M059J (cell line): ENCODE results near the gene GCK. TPM values are rescaled to one million over a fixed set of nuclear protein-coding genes. Genes with fewer than 3 reads are reported as not detected.
"Not testable (repeated sequence)": the region's sequence is repeated elsewhere in the genome, so short reads cannot be mapped to it uniquely, and the experiment has no call there.

Experiments
- DNase-seq: peaks from one replicate; pipeline ENCODE4 v3.0.0-alpha.2; 2012; ENCODE audit warnings: low read depth
- total RNA-seq: library from RNA; depleted of rRNA; stranded (reverse); fragments of >200 nt; shearing (Covaris generic); gene quantifications from 2 replicates; pipeline ENCODE4 v1.2.3, GENCODE V29; 2014

Gene GCK
- total RNA-seq, 1 experiment from 2014 or later: not detected

DNA sequence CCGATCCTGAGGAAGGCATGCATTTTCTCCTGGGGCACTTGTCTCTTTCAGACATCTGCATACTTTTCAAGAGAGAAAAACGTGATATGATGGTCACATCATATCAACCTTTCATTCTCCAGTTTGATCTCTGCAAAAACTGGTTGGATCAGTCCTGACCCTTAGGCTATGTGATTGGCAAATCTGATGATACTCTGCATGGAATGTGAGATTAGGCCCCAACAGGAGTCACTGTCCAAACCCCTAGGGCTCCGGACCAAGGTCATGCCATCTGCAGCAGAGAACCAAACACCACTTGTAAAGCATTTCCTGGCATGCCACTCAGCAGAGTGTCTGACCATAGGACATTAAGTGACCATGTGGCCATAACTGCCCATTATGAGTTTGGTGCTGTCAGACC, 8.6 kb downstream of the GCK start:
- no peak for DNase-seq

DNA sequence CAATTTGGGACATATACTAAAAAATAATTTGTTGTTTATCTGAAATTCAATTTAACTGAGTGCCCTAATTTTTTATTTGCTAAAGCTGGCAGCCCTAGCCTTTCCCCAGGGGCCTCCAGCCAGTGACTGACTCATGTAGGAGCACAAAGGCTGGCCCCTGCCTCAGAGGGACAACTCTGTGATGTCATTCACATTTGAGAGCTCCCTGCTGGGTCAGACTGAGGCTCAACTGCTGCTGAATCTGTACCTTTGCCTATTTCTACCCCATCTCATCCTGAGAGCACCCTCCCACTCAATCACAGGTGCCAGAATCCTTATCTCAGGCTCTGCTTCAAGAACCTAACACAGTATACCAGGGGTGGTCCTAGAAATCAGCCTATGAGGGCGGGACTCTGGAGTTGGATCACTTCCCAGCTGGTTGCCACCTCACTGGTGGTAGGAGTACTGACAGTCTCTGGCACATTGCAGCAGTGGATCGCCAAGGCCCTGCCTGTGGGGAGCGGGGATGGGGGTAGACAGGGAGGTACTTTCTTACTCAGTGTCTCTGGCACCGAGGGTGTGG, 11.6 kb downstream of the GCK start:
- DNase-seq: peak; percentile 83

DNA sequence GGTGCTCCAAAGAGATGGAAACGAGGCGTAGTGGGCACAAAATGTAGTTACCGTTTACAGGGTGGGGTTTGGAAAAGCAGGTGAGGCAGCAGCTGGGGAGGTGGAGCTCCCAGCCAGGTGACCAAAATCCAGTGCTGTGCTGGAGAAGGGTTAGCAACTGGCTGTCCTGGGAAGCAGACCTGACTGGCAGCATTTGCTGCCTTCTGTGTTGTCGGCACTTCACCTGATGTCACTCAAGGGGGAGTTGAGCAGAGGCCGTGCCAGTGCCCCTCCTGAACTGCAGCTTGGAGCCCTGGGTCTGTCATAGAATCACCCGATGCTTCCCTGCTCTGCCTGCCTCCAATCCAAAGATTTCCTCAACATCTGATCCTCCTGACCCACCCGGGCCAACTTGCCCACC, 12.8 kb downstream of the GCK start:
- DNase-seq: no peak

DNA sequence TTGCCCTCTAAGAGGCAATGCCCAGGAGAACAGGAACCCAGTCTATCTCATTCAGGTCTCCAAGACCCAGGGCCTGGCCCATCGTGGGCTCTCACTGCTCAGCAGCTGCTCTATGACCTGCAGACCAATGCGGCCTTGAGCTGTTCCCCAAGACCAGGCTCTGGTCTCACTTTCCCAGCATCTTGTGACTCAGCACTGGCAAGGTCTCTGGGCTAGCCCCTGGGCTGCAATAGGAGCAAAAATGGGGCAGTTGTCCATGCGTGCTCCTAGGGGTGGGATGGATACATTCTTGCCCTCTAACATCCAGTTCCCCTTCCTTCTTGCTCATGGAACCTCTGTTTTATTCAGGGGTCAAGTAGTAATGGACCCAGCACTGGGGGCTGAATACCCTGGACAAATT, 13.5 kb downstream of the GCK start:
- no peak for DNase-seq

DNA sequence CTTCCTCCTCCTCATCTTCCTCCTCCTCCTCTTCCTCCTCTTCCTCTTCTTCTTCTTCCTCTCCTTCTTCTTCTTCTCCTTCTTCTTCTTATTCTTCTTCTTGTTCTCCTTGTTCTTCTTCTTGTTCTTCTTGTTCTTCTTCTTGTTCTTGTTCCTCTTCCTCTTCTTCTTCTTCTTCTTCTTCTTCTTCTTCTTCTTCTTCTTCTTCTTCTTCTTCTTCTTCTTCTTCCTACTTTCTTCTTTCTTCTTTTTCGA, 14.6 kb downstream of the GCK start:
- not testable (repeated sequence) for DNase-seq

DNA sequence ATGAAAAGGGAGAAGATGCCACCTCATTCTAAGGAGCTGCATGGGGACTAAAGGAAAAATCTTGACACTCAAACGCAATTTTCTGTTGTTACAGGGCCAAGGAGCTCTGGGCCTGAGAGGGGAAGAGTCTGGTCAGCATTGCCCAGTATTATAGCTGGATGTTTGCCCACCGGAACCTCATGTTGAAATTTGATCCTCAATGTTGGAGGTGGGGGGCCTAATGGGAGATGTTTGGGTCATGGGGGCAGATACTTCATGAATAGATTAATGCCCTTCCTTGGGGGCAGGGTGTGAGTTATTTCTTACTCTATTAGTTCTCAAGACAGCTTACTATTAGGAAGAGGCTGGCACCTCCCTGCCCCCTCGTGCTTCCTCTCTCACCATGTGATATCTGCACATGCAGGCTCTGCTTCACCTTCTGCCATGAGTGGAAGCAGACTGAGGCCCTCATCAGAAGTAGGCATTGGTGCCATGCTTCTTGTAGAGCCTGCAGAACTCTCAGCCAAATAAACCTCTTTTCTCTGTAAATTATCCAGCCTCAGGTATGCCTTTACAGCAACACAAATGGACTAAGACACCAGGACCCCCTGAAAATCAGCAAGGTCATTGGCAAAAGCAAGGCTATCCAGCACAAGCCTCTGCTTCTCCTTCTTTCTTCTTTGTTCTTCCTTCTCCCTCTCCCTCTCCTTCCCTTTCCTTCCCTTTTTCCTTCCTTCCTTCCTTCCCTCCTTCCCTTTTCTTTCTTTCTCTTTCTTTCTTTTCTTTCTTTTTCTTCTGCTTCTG, 15.1 kb downstream of the GCK start:
- no peak for DNase-seq

DNA sequence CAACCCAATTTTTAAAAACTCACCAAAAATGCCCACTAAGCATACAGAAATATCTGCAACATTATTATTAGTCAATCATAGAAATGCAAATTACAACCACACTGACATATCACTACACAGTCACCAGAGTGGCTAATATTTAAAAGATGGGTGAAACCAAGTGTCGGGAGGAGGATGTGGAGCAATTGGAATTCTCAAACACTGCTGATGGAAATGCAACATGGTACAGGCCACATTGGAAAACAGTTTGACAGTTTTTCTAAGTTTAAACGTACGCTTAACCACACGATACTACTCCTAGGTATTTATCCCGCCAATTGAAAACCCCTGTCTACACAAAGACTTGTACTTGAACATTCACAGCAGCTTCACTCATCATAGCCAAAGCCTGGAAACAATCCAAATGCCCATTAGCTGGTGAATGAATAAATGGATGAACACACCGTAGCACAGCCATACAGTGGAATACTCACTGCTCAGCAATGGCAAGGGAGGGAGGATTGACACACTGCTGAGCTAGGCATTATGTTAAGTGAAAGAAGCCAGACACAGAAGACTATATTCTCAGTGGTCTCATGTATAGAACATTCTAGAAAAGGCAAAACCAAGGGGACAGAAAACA, 16.3 kb downstream of the GCK start:
- DNase-seq: peak; percentile 48

DNA sequence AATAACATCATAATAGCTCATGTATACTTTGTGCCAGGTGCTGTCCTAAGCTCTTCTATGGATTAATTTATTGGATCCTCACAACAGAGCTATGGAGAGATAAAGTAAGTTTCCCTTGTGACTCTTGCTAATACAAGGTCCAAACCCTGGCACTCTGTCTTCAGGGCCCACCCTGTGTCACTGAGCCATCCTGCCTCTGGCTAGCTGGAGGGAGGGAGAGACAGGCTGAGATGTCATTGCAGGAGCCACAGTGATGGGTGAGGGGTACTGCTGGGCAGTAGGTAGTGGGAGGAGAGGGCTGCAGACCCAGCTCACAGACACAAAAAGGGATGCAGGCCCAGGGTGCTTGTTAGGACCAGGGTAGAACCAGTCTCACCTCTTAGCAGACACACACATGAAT, 16.9 kb downstream of the GCK start:
- no peak for DNase-seq

DNA sequence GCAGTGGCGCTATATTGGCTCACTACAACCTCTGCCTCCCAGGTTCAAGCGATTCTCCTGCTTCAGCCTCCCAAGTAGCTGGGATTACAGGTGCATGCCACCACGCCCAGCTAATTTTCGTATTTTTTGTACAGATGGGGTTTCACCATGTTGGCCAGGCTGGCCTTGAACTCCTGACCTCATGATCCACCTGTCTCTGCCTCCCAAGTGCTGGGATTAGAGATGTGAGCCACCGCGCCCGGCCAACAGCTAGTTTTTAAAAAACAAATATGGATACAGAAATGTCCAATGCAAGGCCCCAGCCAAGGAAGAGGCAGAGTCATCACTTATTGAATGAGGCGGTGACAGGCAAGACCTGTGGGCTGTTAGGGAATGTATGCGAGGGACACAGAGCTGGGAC, 17.3 kb downstream of the GCK start:
- DNase-seq: not testable (repeated sequence)

DNA sequence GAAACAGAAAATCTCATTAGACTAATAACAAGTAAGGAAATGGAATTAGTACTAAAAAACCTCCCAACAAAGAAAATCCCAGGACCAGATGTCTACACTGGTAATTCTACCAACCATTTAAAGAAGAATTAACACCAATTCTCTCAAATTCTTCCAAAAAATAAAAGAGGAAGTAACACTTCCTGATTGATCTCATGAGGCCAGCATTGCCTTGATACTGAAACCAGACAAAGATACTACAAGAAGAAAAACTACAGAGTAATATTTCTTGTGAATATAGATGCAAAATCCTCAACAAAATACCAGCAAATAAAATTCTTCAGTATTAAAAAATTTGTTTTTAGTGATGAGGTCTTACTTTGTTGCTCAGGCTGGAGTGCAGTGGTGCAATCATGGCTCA, 21.3 kb downstream of the GCK start:
- no peak for DNase-seq

DNA sequence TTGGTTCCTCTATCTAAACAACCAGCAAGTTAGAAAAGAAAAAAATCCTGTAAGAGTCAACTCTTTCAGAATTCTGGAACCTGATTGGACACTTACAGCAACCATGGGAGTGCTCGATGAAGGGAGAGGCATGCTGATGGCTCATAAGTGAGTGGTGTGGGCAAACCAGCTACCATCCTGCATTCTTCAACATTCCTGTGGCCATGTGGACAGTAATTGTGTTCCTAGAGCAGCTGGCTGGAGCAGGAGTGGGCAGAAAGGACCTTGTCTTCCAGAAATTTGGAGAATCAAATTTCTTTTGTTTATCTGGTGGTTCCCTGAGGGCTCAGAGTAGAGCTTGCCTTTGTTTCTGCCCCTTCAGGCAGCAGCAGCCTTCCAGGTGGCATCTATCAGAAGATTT, 25.6 kb downstream of the GCK start:
- DNase-seq: peak; percentile 99

DNA sequence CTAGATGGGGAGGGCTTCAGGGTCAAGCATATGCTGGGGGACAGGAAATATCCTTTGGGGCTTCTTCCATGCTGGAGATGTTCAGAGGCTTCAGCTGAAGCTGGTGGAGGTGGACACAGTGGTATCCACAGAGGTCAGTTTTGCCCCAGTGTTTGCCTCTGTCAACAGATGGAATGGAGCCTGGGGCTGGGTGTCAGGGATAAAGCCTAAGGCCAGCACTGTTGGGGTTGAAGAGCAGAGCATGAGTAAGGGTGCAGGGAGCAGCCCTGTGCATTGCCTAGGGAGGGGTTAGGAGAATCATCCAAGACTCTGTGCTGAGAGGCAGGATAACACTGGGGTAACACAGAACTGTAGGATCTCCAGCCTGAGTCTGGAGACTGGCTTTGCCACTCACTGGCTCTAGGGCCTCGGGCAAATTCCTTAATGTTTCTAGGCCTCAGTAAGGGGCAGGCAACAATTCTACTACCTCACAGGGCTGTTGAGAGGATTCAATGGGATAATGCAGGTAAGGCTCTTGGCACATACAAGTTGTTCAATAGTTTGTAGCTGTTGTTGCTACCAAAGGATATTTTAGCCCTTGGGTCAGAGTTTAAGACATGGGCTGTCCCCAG, 26.3 kb downstream of the GCK start:
- DNase-seq: peak; percentile 81

DNA sequence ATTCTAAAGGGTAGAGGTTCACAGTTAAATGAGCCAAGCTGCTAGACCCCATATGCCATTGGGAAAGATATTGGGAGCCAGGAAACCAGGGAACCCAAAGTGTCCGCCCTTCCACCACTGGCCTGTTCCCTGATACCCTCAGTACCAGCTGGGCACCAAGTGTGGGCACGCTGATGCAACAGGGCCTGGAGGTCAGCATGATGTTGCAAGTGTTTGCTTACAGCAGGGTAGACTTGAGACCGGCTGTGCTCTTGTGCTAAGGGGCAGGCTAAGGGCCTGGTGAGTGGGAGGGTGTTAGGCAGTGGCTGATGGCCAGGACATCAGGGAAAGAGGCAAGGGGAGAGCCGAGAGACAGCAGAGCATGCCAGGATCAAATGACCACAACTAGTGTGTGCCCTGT, 27.1 kb downstream of the GCK start:
- DNase-seq: no peak

DNA sequence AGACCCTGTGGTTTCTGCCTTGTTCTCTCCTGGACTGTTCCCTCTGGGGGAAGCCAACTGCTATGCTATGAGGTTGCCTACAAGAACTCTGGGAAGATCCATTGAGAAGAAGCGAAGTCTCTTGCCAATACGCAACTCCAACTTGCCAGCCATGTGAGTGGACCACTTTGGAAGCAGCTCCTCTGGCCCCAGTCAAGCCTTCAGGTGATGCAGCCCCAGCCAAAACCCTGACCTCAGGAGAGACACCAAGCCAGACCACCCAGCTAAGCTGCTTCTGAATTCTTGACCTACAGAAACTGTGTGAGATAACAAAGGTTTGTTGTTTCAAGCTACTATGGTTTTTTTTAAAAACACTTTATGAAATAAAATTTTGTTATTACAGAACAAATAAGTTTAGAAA, 27.9 kb downstream of the GCK start:
- no peak for DNase-seq

DNA sequence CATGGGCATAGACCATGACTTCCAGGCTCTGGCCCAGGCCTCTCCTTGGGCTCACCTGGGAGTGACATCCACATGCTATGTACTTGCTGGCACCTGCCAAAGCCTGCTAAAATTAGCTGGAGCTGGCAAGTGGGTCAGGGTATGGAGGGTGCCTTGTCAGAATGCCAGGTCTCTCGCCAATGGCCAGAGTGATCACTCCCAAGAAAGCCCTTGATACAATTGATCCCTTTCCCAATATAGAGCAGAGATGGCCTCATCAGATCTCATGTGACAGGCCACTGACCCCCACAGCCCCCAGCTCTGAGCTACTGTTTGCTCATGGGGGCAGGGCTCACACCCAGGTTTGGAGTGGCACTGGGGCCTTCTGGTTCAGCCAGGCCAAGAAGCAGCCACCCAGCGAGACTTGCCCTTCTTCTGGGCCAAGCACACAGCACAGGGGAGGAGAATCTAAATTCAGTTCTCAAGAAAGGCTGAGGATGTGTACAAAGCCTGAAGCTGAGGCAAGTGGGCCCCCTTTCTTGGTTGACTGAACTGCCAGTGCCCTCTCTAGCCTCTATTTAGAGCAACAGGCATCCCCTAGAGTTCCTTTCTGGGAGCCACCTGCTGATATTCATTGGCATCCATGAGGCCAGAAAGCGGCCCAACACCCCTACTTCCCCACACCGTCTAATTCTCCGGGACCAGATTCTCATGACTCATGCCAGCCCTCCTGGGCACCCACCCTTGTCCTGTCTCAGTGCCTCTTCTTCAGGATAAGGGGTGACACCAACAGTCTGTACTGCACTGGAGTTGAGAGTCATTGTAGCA, 29.2 kb downstream of the GCK start:
- no peak for DNase-seq

DNA sequence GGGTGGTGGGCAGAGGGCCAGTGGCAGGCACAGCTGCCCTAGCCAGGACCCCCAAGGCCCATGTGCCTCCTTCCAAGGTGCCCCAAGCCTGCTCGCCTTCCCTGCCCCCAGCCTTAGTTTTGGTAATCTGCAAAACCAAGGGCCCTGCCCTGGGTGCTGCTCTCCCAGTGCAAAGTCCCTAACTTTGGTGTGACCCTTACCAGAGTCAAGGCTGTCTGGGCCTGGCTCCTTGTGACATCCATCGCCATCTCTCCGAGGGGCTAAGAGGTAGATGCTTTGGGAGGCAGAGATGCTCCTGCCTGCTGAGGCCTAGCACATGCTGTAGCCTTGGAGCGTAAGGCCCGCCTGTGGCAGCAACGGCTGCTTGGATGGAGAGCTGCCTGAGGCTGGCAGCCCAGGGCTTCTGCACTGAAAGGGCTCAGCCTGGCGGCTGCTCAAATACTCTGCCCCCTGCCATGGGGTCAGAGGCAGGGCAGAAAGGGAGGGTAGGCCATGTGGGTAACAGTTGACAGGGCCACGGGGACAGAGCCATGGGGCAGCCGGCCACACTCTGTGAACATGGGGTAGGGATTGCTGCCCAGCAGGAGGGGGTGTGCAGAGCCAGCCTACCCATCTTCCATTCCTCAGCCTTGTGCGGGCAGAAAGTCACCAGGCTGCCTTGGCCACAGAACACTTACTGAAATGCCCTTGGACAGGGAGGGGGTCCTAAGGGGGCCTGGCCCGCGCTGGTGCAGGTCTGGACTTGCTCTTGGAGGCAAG, 30.2 kb downstream of the GCK start:
- no peak for DNase-seq

DNA sequence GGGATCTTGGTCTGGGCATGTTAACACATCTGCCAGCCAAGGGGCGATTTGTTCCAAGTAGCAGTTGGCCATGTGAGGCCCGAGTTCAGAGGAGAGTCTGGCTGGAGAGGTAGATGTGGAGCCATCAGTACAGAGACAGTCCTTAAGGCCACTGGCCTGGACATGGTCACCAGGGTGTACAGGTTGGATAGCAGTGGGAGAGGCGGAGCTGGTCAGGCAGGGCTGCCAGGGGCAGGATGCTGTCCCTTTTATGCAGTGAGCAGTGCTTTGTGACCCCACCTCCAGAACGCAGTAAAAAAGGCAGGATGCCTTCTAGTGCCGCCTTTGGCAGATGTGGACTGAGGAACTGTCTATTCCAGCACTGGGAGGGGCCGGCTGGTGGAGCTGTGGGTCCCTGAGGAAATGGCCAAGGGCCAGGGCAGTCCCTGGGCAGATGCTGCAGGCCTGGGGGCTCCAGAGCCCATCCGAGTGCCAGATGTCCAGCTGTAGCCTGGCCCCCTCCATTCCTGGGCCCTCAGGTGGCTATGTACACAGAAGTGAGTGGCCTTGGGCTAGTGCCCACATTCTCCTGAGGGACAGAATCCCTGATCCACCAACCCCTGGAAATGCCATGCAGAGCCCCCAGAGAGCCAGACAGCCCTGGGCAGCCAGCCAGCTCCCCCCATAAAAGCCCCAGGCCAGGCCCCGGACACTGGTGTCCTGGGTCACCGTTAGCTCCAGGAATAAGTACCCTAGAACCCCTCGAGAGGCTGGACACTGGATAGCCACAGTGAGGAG, 31.0 kb downstream of the GCK start:
- no peak for DNase-seq

DNA sequence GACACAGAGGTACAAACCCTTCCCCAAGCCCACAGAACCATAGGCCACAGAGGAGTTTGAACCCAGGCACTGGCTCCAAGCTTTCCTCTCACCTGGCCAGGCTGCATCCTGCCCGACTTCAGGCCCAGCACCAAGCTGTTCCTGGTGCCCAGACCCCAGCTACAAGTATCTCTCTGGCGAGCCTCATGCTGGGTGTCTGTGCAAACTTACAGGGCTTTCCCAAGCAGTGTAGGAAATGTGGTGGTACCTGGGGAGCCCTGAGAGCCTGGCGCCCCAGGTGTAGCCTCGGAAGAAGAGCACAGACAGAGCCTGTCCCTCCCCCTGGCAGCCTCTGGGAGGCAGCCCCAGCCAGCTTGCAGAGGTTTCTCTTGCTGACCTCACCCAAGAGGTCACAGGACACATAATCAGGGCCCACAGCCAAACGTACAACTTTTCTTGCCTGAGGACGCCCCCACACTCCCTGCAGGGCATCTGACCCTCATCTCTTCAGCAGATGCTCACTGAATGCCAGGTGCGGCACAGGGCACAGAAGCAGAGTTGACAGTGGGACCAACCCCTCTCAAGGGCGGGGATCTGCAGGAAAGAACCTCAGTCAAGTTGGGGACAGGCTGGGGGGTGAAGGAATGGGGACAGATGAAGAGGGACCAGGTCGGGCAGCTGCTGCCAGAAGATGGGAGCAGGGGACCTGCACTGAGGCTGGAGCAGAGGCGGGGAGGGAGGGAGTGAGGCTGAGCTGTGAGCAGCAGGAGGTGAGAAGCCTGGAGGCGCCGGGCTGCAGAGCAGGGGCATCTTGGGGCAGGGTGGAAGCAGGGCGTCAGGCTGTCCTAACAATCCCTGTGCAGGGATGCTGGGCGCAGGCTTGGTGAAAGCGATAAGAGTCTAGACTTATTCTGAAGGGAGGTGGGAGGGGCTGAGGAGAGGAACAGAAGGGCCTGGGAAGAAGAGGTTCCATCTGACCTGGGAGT, 31.8 kb downstream of the GCK start:
- DNase-seq: no peak

DNA sequence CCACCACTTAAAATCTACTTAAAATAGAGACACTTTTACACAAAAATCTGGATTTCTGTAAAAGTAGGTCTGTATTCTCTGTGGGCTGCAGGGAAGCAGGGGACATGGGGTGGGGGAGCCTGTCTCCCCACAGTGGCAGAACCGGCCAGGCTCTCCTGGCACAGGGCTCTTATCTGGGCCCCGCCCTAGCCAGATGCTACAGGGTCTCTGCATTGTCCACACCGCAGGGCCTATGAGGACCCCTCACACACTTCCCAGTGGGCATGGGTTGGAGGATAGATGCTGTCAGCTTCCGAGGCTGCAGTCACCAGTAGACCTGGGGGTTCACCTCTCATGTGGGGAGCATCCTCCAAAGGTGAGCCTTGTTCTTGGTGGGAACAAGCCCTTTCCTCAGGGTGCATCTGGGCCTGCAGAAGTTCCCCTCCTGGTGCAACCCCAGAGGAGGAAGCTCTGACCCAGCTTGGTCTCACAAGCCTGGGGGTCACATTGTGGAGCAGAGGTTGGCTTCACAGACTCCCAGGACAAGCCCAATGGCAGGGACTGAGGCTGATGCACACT, 32.7 kb downstream of the GCK start:
- no peak for DNase-seq
